HepG2 (cell line): ENCODE results near the gene HES7. TPM values are rescaled to one million over a fixed set of nuclear protein-coding genes. Genes with fewer than 3 reads are reported as not detected.
A peak's percentile ranks its signal among the peaks of the same experiment; 100 is the strongest.

ENCODE experiments used
- GATAD1 ChIP-seq: IDR thresholded peaks from 2 replicates; pipeline ENCODE4 v1.6.1; 2016; ENCODE audit warnings: missing genetic modification reagents, missing compliant biosample characterization
- GTF2F1 ChIP-seq: fragments of 150-350 bp; IDR thresholded peaks from 2 replicates; pipeline ENCODE4 v1.6.1; 2014; ENCODE audit warnings: low read length
- HNRNPLL ChIP-seq: fragments of 200-400 bp; formaldehyde crosslinking; IDR thresholded peaks from 2 replicates; pipeline ENCODE4 v1.6.1; 2017; ENCODE audit warnings: mild to moderate bottlenecking, low read depth, low read length; ENCODE audit not compliant: poor library complexity, severe bottlenecking
- NFKB2 ChIP-seq: sonication (generic); formaldehyde crosslinking; IDR thresholded peaks from 2 replicates; pipeline ENCODE4 v1.4.0; 2020; ENCODE audit warnings: missing genetic modification reagents, borderline replicate concordance
- PITX1 ChIP-seq: sonication (generic); formaldehyde crosslinking; IDR thresholded peaks from 2 replicates; pipeline ENCODE4 v1.5.1; 2020; ENCODE audit warnings: mild to moderate bottlenecking, missing genetic modification reagents
- POLR2AphosphoS5 ChIP-seq: IDR thresholded peaks from 2 replicates; pipeline ENCODE4 v1.6.1; 2012; ENCODE audit warnings: low read depth, low read length
- TCF12 ChIP-seq, 2 experiments: fragments of 450-650 bp in 1 of 2; sonication (generic) in 1 of 2; formaldehyde crosslinking in 1 of 2; IDR thresholded peaks; 2 replicates each; pipeline versions ENCODE4 v1.6.1 to v1.8.0; 2017 to 2022; ENCODE audit warnings: antibody characterized with exemption in 1 of 2, mild to moderate bottlenecking in 1 of 2, missing genetic modification reagents in 1 of 2, moderate library complexity in 1 of 2
- TOE1 ChIP-seq: sonication (generic); formaldehyde crosslinking; IDR thresholded peaks from 2 replicates; pipeline ENCODE4 v1.4.0; 2020; ENCODE audit warnings: mild to moderate bottlenecking, missing genetic modification reagents
- ZFP1 ChIP-seq: IDR thresholded peaks from 2 replicates; pipeline ENCODE4 v1.6.1; 2016
- ZIK1 ChIP-seq: sonication (generic); formaldehyde crosslinking; IDR thresholded peaks from 2 replicates; pipeline ENCODE4 v1.5.0; 2020; ENCODE audit warnings: mild to moderate bottlenecking, low read depth, missing genetic modification reagents, borderline replicate concordance
- ZKSCAN5 ChIP-seq: sonication (generic); formaldehyde crosslinking; IDR thresholded peaks from 2 replicates; pipeline ENCODE4 v1.5.1; 2020; ENCODE audit warnings: mild to moderate bottlenecking, missing genetic modification reagents
- ZNF234 ChIP-seq: sonication (generic); formaldehyde crosslinking; conservative IDR thresholded peaks from 2 replicates; pipeline ENCODE4 v1.5.1; 2020; ENCODE audit warnings: mild to moderate bottlenecking, missing genetic modification reagents
- ZNF382 ChIP-seq: sonication (generic); formaldehyde crosslinking; IDR thresholded peaks from 2 replicates; pipeline ENCODE4 v1.5.0; 2020; ENCODE audit warnings: missing genetic modification reagents, mild to moderate bottlenecking, borderline replicate concordance
- ZNF383 ChIP-seq: sonication (generic); formaldehyde crosslinking; IDR thresholded peaks from 2 replicates; pipeline ENCODE4 v1.4.0; 2020; ENCODE audit warnings: missing genetic modification reagents, mild to moderate bottlenecking, borderline replicate concordance
- ZNF746 ChIP-seq: sonication (generic); formaldehyde crosslinking; IDR thresholded peaks from 2 replicates; pipeline ENCODE4 v1.8.0; 2022; ENCODE audit warnings: mild to moderate bottlenecking, missing genetic modification reagents
- ZNF790 ChIP-seq: sonication (generic); formaldehyde crosslinking; IDR thresholded peaks from 2 replicates; pipeline ENCODE4 v1.8.0; 2022; ENCODE audit warnings: missing genetic modification reagents, mild to moderate bottlenecking, borderline replicate concordance
- ZSCAN9 ChIP-seq: IDR thresholded peaks from 2 replicates; pipeline ENCODE4 v1.6.1; 2016; ENCODE audit warnings: borderline replicate concordance
- polyA plus RNA-seq, 8 experiments: library from polyadenylated mRNA; depleted of rRNA in 3 of 8; stranded (reverse) in 7 of 8; unstranded in 1 of 8; fragments of >200 nt; fragmentation: Illumina TruSeq in 4 of 8; extraction: Trizol in 4 of 8; gene quantifications; 2 replicates each; pipeline versions ENCODE4 v1.2.1 to v1.2.3, GENCODE V29; 2011 to 2016; ENCODE audit warnings: low read depth in 4 of 8, missing spikeins in 1 of 8, mixed read lengths in 1 of 8; ENCODE audit not compliant: insufficient read depth in 1 of 8
- total RNA-seq, 5 experiments: library from RNA; depleted of rRNA; stranded (reverse); fragments of >200 nt; fragmentation: Illumina TruSeq; extraction: Trizol; gene quantifications; 2 replicates each; pipeline ENCODE4 v1.2.3, GENCODE V29; 2016; ENCODE audit warnings: low read depth in 1 of 5
- TF ChIP-seq, protein P1 (sequence below): sonication (generic); formaldehyde crosslinking; IDR thresholded peaks from 2 replicates; pipeline ENCODE4 v1.4.0; 2020; ENCODE audit warnings: missing genetic modification reagents
- TF ChIP-seq, protein P2 (sequence below): conservative IDR thresholded peaks from 2 replicates; pipeline ENCODE4 v1.6.1; 2018; ENCODE audit warnings: missing genetic modification reagents
- TF ChIP-seq, protein P3 (sequence below): sonication (generic); formaldehyde crosslinking; IDR thresholded peaks from 2 replicates; pipeline ENCODE4 v1.5.1; 2020; ENCODE audit warnings: missing genetic modification reagents, mild to moderate bottlenecking, borderline replicate concordance
- TF ChIP-seq, protein P4 (sequence below): sonication (generic); formaldehyde crosslinking; IDR thresholded peaks from 2 replicates; pipeline ENCODE4 v1.5.1; 2020; ENCODE audit warnings: missing genetic modification reagents, mild to moderate bottlenecking, borderline replicate concordance

HES7 gene
- total and polyA plus RNA-seq, 2 of the 13 experiments (the other 11 are each of a cell fraction or from before 2014, with no cell fraction given) = not detected

DNA sequence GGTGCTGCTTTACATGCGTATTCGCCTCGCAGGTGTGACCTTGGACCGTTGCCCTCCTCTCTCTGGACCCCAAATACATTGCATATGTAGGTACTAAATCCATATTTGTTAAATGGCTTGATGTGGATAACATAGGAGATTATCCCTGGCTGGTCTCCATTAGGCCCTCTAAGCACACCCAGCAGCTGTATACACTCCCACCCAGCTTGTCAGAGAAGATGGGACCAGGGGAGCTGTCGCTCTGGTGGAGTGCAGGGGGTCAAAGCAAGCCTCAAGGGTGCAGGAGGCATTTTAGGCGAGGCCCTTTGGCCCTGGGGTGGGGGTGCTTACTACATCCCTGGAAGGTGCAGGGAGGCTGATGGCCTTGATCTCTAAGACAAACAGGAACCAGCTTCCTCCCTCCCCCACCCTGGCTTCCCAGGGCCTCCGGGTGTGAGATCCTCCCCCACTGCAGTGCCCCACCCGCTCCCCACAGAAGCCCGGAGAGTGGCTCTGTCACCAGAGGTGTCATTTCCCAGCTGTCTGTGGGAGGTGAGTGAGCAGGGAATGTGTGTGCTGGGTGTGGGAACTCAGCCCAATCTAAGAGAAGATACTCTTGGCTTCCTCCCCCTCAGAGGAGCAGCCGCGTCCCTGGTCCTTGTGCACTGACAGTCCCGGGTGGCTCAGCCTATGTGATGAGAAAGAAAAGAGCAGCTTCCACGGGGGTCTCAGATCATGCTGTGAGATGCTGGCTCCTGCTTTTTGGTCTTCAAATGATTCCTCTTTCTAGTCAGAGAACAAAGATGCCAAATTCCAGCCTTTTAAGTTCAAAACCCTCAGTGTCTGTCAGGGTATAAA, 40.3 kb upstream of the HES7 start (continued):
- TF ChIP-seq, protein P1, sequence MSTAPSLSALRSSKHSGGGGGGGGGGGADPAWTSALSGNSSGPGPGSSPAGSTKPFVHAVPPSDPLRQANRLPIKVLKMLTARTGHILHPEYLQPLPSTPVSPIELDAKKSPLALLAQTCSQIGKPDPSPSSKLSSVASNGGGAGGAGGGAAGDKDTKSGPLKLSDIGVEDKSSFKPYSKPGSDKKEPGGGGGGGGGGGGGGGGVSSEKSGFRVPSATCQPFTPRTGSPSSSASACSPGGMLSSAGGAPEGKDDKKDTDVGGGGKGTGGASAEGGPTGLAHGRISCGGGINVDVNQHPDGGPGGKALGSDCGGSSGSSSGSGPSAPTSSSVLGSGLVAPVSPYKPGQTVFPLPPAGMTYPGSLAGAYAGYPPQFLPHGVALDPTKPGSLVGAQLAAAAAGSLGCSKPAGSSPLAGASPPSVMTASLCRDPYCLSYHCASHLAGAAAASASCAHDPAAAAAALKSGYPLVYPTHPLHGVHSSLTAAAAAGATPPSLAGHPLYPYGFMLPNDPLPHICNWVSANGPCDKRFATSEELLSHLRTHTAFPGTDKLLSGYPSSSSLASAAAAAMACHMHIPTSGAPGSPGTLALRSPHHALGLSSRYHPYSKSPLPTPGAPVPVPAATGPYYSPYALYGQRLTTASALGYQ (CRISPR knock-in tag) = no peak
- no peak for TF ChIP-seq TOE1 (CRISPR knock-in tag)
- no peak for TF ChIP-seq POLR2AphosphoS5
- TF ChIP-seq, protein P2, sequence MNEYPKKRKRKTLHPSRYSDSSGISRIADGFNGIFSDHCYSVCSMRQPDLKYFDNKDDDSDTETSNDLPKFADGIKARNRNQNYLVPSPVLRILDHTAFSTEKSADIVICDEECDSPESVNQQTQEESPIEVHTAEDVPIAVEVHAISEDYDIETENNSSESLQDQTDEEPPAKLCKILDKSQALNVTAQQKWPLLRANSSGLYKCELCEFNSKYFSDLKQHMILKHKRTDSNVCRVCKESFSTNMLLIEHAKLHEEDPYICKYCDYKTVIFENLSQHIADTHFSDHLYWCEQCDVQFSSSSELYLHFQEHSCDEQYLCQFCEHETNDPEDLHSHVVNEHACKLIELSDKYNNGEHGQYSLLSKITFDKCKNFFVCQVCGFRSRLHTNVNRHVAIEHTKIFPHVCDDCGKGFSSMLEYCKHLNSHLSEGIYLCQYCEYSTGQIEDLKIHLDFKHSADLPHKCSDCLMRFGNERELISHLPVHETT = no peak
- no peak for TF ChIP-seq ZIK1 (CRISPR knock-in tag)
- no peak for TF ChIP-seq ZNF746
- 0 out of 2 replicates have a peak, but pooled peaks have one; percentile 17 for TF ChIP-seq ZFP1 (CRISPR knock-in tag)
- no peak for TF ChIP-seq TCF12 (IDR thresholded peaks at IDR 0.05)
- TF ChIP-seq TCF12 (CRISPR knock-in tag; IDR thresholded peaks at IDR 0.05) = no peak
- TF ChIP-seq NFKB2 (CRISPR knock-in tag) = no peak; the same call in 1 of the 2 replicates
- no peak; the same call in 1 of the 2 replicates for TF ChIP-seq GATAD1 (CRISPR knock-in tag)
- TF ChIP-seq ZNF234 (CRISPR knock-in tag) = no peak
- no peak for TF ChIP-seq ZSCAN9 (CRISPR knock-in tag)
- TF ChIP-seq PITX1 (CRISPR knock-in tag) = peak; percentile 50; the same call in 1 of the 2 replicates
- TF ChIP-seq ZNF382 (CRISPR knock-in tag) = no peak
- TF ChIP-seq, protein P3, sequence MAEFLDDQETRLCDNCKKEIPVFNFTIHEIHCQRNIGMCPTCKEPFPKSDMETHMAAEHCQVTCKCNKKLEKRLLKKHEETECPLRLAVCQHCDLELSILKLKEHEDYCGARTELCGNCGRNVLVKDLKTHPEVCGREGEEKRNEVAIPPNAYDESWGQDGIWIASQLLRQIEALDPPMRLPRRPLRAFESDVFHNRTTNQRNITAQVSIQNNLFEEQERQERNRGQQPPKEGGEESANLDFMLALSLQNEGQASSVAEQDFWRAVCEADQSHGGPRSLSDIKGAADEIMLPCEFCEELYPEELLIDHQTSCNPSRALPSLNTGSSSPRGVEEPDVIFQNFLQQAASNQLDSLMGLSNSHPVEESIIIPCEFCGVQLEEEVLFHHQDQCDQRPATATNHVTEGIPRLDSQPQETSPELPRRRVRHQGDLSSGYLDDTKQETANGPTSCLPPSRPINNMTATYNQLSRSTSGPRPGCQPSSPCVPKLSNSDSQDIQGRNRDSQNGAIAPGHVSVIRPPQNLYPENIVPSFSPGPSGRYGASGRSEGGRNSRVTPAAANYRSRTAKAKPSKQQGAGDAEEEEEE (CRISPR knock-in tag) = no peak
- TF ChIP-seq, protein P4, sequence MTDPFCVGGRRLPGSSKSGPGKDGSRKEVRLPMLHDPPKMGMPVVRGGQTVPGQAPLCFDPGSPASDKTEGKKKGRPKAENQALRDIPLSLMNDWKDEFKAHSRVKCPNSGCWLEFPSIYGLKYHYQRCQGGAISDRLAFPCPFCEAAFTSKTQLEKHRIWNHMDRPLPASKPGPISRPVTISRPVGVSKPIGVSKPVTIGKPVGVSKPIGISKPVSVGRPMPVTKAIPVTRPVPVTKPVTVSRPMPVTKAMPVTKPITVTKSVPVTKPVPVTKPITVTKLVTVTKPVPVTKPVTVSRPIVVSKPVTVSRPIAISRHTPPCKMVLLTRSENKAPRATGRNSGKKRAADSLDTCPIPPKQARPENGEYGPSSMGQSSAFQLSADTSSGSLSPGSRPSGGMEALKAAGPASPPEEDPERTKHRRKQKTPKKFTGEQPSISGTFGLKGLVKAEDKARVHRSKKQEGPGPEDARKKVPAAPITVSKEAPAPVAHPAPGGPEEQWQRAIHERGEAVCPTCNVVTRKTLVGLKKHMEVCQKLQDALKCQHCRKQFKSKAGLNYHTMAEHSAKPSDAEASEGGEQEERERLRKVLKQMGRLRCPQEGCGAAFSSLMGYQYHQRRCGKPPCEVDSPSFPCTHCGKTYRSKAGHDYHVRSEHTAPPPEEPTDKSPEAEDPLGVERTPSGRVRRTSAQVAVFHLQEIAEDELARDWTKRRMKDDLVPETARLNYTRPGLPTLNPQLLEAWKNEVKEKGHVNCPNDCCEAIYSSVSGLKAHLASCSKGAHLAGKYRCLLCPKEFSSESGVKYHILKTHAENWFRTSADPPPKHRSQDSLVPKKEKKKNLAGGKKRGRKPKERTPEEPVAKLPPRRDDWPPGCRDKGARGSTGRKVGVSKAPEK (CRISPR knock-in tag) = no peak
- no peak for TF ChIP-seq HNRNPLL
- TF ChIP-seq ZNF383 (CRISPR knock-in tag) = 0 out of 2 replicates have a peak, but pooled peaks have one; percentile 10
- TF ChIP-seq ZNF790 (CRISPR knock-in tag) = no peak
- no peak for TF ChIP-seq ZKSCAN5 (CRISPR knock-in tag)
- TF ChIP-seq GTF2F1 = no peak
